Measurements from ENCODE around the gene DHRS9. TPM values are rescaled to one million over a fixed set of nuclear protein-coding genes. Genes with fewer than 3 reads are reported as not detected.

Gene DHRS9
- total and polyA plus RNA-seq, 2 donors (not counting 1 experiment from before 2014, with no cell fraction given) = 0.25 to 0.94 TPM

- POLR2A ChIA-PET = no interaction called here
- peaks cover 20 to 30% of the 10 kb centered on the region in 2 donors for H3K4me1 ChIP-seq (ENCODE audit: control insufficient read depth in 2 of 2, insufficient read depth in 2 of 2, low read length in 2 of 2)
- no peak overlapping the region for H3K9ac ChIP-seq (ENCODE audit: low read length)
- TF ChIP-seq CTCF (IDR thresholded peaks at IDR 0.05) (peak; percentile 77), EZH2 (IDR thresholded peaks at IDR 0.05; ENCODE audit: borderline replicate concordance, insufficient read depth, low read depth, low read length, poor library complexity, severe bottlenecking) (no peak)
- no peaks in the 10 kb centered on the region for H3K36me3 ChIP-seq (replicated peaks in 1 of 2; ENCODE audit: control extremely low read depth in 1 of 2, control insufficient read depth in 1 of 2, extremely low read depth in 1 of 2, insufficient read depth in 2 of 2, low read length in 1 of 2)
- intact Hi-C loops (cut with micrococcal nuclease) = loop anchor here (2.0 kb wide), 1 partner anchor 31 kb away; no protein-coding TSS in a partner anchor
- no peak overlapping the region for H3K27ac ChIP-seq (ENCODE audit: low read length in 2 of 2)
- no peaks in the 10 kb centered on the region for H3K9me3 ChIP-seq (ENCODE audit: control extremely low read depth in 1 of 3, control insufficient read depth in 2 of 3, insufficient read depth in 1 of 3, low read length in 2 of 3)
- no peak overlapping the region for H3K27ac Mint-ChIP-seq
- H4K20me1 ChIP-seq (ENCODE audit: control insufficient read depth, insufficient read depth, low read length, poor library complexity, severe bottlenecking) = no peaks in the 10 kb centered on the region
- no peak overlapping the region for H3K4me3 Mint-ChIP-seq
- peaks cover 31% of the 10 kb centered on the region for H3K4me1 Mint-ChIP-seq
- ATAC-seq (ENCODE audit: low read depth) = peak; percentile 28
- peaks cover 0 to 13% (median 0%) of the 10 kb centered on the region in 4 experiments for H3K27me3 ChIP-seq (replicated peaks in 1 of 4; ENCODE audit: control extremely low read depth in 1 of 4, control insufficient read depth in 3 of 4, insufficient read depth in 4 of 4, low read length in 3 of 4)
- no peaks in the 10 kb centered on the region for H3K79me2 ChIP-seq (ENCODE audit: control insufficient read depth, insufficient read depth, low read length)
- DNase-seq = peak; percentile 68
- no peaks in the 10 kb centered on the region for H3K27me3 Mint-ChIP-seq
- WGBS (ENCODE audit: insufficient coverage) = 32% methylated on average over 5 of the region's 21 CpGs
- H3K9me3 Mint-ChIP-seq (ENCODE audit: insufficient read depth) = no peaks in the 10 kb centered on the region
- H2AFZ ChIP-seq (ENCODE audit: insufficient read depth, low read depth, low read length, poor library complexity, severe bottlenecking) = no peak overlapping the region
- CTCF ChIA-PET = interaction anchor here (0.8 to 4.8 kb wide), 12 partner anchors 8 to 126 kb away, joined by 3 to 45 read pairs (median 5); no protein-coding TSS in a partner anchor
- H3K4me2 ChIP-seq (replicated peaks; ENCODE audit: low read depth, low read length, poor library complexity, severe bottlenecking) = no peak overlapping the region
- no peak overlapping the region for H3K4me3 ChIP-seq (ENCODE audit: control extremely low read depth in 1 of 5, extremely low read depth in 1 of 5, insufficient read depth in 1 of 5, low read depth in 2 of 5, low read length in 4 of 5)
Measured at GRCh38 chr2:169109502-169110409, 40.4 kb downstream of the DHRS9 start.

- TF ChIP-seq EZH2 (IDR thresholded peaks at IDR 0.05; ENCODE audit: borderline replicate concordance, insufficient read depth, low read depth, low read length, poor library complexity, severe bottlenecking) (no peak), CTCF (IDR thresholded peaks at IDR 0.05) (no peak)
- peaks cover 20 to 30% of the 10 kb centered on the region in 2 donors for H3K4me1 ChIP-seq (ENCODE audit: control insufficient read depth in 2 of 2, insufficient read depth in 2 of 2, low read length in 2 of 2)
- Mint-ChIP-seq H3K27me3 (no peaks in the 10 kb centered on the region), H3K4me3 (no peak overlapping the region), H3K9me3 (ENCODE audit: insufficient read depth) (no peaks in the 10 kb centered on the region), H3K27ac (no peak overlapping the region), H3K4me1 (peaks cover 29% of the 10 kb centered on the region)
- H3K4me2 ChIP-seq (replicated peaks; ENCODE audit: low read depth, low read length, poor library complexity, severe bottlenecking) = no peak overlapping the region
- no peak overlapping the region for H3K4me3 ChIP-seq (ENCODE audit: control extremely low read depth in 1 of 5, extremely low read depth in 1 of 5, insufficient read depth in 1 of 5, low read depth in 2 of 5, low read length in 4 of 5)
- intact Hi-C loops (cut with micrococcal nuclease) = no loop called here
- H2AFZ ChIP-seq (ENCODE audit: insufficient read depth, low read depth, low read length, poor library complexity, severe bottlenecking) = no peak overlapping the region
- no peak overlapping the region for H3K9ac ChIP-seq (ENCODE audit: low read length)
- H3K27me3 ChIP-seq (replicated peaks in 1 of 4; ENCODE audit: control extremely low read depth in 1 of 4, control insufficient read depth in 3 of 4, insufficient read depth in 4 of 4, low read length in 3 of 4) = peaks cover 0 to 13% (median 0%) of the 10 kb centered on the region in 4 experiments
- H3K36me3 ChIP-seq (replicated peaks in 1 of 2; ENCODE audit: control extremely low read depth in 1 of 2, control insufficient read depth in 1 of 2, extremely low read depth in 1 of 2, insufficient read depth in 2 of 2, low read length in 1 of 2) = no peaks in the 10 kb centered on the region
- no peaks in the 10 kb centered on the region for H4K20me1 ChIP-seq (ENCODE audit: control insufficient read depth, insufficient read depth, low read length, poor library complexity, severe bottlenecking)
- ChIA-PET POLR2A (no interaction called here), CTCF (interaction anchor here (0.9 to 4.8 kb wide), 9 partner anchors 9 to 73 kb away, joined by 3 to 45 read pairs (median 5); no protein-coding TSS in a partner anchor)
- H3K79me2 ChIP-seq (ENCODE audit: control insufficient read depth, insufficient read depth, low read length) = no peaks in the 10 kb centered on the region
- DNase-seq (no peak), ATAC-seq (ENCODE audit: low read depth) (no peak)
- no peaks in the 10 kb centered on the region for H3K9me3 ChIP-seq (ENCODE audit: control extremely low read depth in 1 of 3, control insufficient read depth in 2 of 3, insufficient read depth in 1 of 3, low read length in 2 of 3)
- no peak overlapping the region for H3K27ac ChIP-seq (ENCODE audit: low read length in 2 of 2)
- 94% methylated on average over 2 of the region's 7 CpGs for WGBS (ENCODE audit: insufficient coverage)
Measured at GRCh38 chr2:169110419-169110818, 41.1 kb downstream of the DHRS9 start.

Measured in B cell (primary cell).